DND-41 (cell line): ENCODE measurements around the gene R3HDM4.

Source experiments
- ATAC-seq: fragments of 200-7000 bp; cut with Tn5 transposase; 3 replicates; pipeline ENCODE4 v1.9.1; 2021; ENCODE audit warnings: low read depth; ENCODE audit not compliant: insufficient read depth
- DNase-seq: peaks from one replicate; pipeline ENCODE4 v3.0.0-alpha.2; 2020
- H2AFZ ChIP-seq: 2 replicates; pipeline ENCODE4 v1.6.0; 2012; ENCODE audit warnings: low read depth, low read length
- H3K27ac ChIP-seq: 2 replicates; pipeline ENCODE4 v1.5.1; 2012; ENCODE audit warnings: low read length, inconsistent platforms
- H3K27me3 ChIP-seq: fragments of 200-600 bp; sonication (generic); 2 replicates; pipeline ENCODE4 v1.6.0; 2012; ENCODE audit warnings: low read length, mild to moderate bottlenecking, inconsistent platforms; ENCODE audit not compliant: insufficient read depth, poor library complexity
- H3K36me3 ChIP-seq: 2 replicates; pipeline ENCODE4 v1.5.1; 2012; ENCODE audit warnings: low read length, inconsistent platforms; ENCODE audit not compliant: insufficient read depth
- H3K4me1 ChIP-seq: 2 replicates; pipeline ENCODE4 v1.5.1; 2012; ENCODE audit warnings: mild to moderate bottlenecking, low read length; ENCODE audit not compliant: insufficient read depth
- H3K4me2 ChIP-seq: 2 replicates; pipeline ENCODE4 v1.6.0; 2012; ENCODE audit warnings: mild to moderate bottlenecking, moderate library complexity, low read length, inconsistent platforms; ENCODE audit not compliant: insufficient read depth
- H3K4me3 ChIP-seq, 2 experiments: fragments of 200-600 bp in 1 of 2; shearing (Covaris generic) in 1 of 2; 2 replicates each; pipeline ENCODE4 v1.5.1; 2012 to 2016; ENCODE audit warnings: inconsistent platforms in 2 of 2, low read length in 2 of 2, mild to moderate bottlenecking in 2 of 2, low read depth in 1 of 2, moderate library complexity in 1 of 2
- H3K79me2 ChIP-seq: 2 replicates; pipeline ENCODE4 v1.6.0; 2012; ENCODE audit warnings: low read length, inconsistent platforms; ENCODE audit not compliant: insufficient read depth
- H3K9ac ChIP-seq: 2 replicates; pipeline ENCODE4 v1.6.0; 2012; ENCODE audit warnings: low read depth, mild to moderate bottlenecking, inconsistent platforms, low read length, moderate library complexity
- H3K9me3 ChIP-seq: 2 replicates; pipeline ENCODE4 v1.5.1; 2012; ENCODE audit warnings: low read length, moderate library complexity, mild to moderate bottlenecking, inconsistent platforms; ENCODE audit not compliant: insufficient read depth, severe bottlenecking
- H4K20me1 ChIP-seq: 2 replicates; pipeline ENCODE4 v1.6.0; 2012; ENCODE audit warnings: low read length; ENCODE audit not compliant: insufficient read depth
- EZH2 ChIP-seq: IDR thresholded peaks from 3 replicates; pipeline ENCODE4 v1.6.1; 2012; ENCODE audit warnings: borderline replicate concordance, low read depth, mild to moderate bottlenecking, moderate library complexity, low read length, inconsistent platforms; ENCODE audit not compliant: severe bottlenecking
- TF ChIP-seq, protein P1 (sequence below): IDR thresholded peaks from 2 replicates; pipeline ENCODE4 v1.5.1; 2012; ENCODE audit warnings: borderline replicate concordance, low read length, moderate library complexity, mild to moderate bottlenecking; ENCODE audit not compliant: poor library complexity, severe bottlenecking; ENCODE audit errors: extremely low read depth

R3HDM4 gene

DNA sequence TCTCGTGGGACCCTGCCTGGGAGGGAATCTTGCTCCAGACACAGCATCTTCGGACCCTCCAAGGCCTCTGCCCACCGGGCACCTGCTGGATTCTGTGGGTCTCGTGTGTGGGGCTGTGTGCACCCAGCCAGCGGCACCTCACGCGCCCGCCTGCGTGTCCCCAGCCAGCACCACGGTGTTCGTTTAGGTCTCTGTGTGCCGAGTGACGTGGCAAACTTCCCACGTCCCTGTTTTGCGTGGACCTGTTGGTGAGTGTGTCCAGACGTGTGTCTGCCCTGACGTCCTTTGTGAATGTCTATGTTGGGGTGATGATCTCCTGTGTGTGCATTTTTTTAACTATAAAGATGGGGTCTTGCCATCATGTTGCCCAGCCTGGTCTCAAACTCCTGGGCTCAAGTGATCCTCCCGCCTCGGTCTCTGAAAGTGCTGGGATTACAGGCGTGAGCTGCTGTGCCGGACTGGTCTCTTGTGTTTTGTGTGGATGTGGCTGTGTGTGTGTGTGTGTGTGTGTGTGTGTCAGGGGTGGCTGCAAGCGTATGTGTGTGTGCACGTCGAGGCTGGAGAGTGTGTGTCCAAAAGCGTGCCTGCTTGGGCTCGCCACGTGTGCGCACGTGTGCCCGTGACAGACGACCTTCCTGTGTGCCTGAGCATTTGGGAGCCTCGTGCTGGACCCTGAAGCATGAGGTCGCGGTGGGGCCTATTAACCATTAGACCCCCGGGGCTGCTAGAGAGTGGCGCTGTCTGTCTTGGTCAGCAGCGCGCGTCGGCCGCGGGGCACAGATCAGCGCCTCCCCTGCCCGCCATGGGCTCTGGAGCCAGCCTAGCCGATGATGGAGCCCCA, 28.5 kb upstream of the R3HDM4 start:
- Histone ChIP-seq H3K36me3 (peaks cover 44% of the 10 kb centered on the region), H3K9me3 (no peaks in the 10 kb centered on the region), H3K9ac (no peak overlapping the region), H4K20me1 (peaks cover 61% of the 10 kb centered on the region), H3K4me3 (no peak overlapping the region), H3K27me3 (no peaks in the 10 kb centered on the region), H3K4me2 (no peak overlapping the region), H3K27ac (no peak overlapping the region), H3K79me2 (peaks cover 80% of the 10 kb centered on the region), H2AFZ (no peak overlapping the region), H3K4me1 (no peaks in the 10 kb centered on the region)
- ATAC-seq (no peak), DNase-seq (no peak)
- no peak for TF ChIP-seq EZH2
- TF ChIP-seq, protein P1, sequence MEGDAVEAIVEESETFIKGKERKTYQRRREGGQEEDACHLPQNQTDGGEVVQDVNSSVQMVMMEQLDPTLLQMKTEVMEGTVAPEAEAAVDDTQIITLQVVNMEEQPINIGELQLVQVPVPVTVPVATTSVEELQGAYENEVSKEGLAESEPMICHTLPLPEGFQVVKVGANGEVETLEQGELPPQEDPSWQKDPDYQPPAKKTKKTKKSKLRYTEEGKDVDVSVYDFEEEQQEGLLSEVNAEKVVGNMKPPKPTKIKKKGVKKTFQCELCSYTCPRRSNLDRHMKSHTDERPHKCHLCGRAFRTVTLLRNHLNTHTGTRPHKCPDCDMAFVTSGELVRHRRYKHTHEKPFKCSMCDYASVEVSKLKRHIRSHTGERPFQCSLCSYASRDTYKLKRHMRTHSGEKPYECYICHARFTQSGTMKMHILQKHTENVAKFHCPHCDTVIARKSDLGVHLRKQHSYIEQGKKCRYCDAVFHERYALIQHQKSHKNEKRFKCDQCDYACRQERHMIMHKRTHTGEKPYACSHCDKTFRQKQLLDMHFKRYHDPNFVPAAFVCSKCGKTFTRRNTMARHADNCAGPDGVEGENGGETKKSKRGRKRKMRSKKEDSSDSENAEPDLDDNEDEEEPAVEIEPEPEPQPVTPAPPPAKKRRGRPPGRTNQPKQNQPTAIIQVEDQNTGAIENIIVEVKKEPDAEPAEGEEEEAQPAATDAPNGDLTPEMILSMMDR = no peak

DNA sequence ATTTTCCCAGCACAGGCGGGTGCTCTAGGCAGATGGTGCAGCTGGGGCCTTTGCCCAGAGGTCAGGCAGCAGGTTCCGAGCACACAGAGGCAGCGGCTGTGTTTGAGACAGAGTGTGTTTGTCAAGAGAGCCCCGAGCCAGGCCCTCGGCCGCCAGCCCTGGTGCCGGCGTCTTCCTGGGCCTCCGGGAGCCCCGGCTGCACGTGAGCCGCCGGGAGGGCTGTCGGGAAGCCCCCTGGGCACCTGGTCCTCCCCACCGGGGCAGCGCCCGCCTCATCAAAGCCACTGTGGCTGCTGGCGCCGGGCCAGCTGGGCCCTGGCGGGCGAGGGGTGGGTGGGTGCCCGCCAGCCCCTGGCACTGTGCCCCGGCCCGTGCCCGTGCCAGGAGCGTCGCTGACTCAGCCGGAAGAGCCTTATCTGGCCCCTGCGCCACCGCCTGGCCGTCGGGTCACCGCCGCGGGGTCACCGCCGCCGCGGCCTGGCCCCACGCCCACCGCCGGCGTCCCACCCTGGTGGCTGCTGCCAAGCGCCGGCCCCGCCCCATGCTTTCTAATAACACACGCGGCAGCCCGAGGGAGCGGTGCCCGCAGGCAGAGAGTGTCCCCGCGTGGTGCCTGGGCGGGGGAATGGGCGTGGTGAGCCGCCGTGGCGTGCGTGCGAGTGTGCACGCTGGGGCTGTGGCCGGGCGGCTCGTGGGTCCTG, 27.7 kb upstream of the R3HDM4 start:
- TF ChIP-seq, protein P1 = no peak
- no peak for TF ChIP-seq EZH2
- no peak overlapping the region for H3K9ac ChIP-seq
- no peak overlapping the region for H3K4me3 ChIP-seq
- ATAC-seq (no peak), DNase-seq (no peak)
- no peak overlapping the region for H2AFZ ChIP-seq
- H3K27me3 ChIP-seq = no peaks in the 10 kb centered on the region
- peaks cover 50% of the 10 kb centered on the region for H3K36me3 ChIP-seq
- H3K4me2 ChIP-seq = no peak overlapping the region
- no peaks in the 10 kb centered on the region for H3K4me1 ChIP-seq
- H3K27ac ChIP-seq = no peak overlapping the region
- no peaks in the 10 kb centered on the region for H3K9me3 ChIP-seq
- peaks cover 84% of the 10 kb centered on the region for H3K79me2 ChIP-seq
- H4K20me1 ChIP-seq = peaks cover 60% of the 10 kb centered on the region

DNA sequence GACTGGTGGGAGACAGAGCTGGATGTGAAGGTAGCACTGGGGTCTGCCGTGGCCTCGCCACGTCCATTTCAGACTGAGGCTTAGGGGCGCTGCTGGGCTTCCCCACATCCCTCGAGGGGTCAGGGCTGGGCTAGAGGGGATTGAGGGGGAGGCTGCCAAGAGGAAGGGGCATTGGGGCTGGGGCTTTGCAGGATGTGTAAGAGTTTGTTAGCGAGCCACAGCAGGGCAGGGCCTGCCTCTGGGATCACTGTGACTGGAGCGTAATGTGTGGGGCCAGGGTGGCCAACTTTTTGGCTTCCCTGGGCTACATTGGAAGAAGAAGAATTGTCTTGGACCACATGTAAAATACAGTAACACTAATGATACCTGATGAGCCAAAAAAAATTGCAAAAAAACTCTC, 26.9 kb upstream of the R3HDM4 start:
- no peak overlapping the region for H3K4me2 ChIP-seq
- H3K9ac ChIP-seq = no peak overlapping the region
- peaks cover 82% of the 10 kb centered on the region for H3K79me2 ChIP-seq
- TF ChIP-seq, protein P1 = no peak
- TF ChIP-seq EZH2 = no peak
- no peaks in the 10 kb centered on the region for H3K27me3 ChIP-seq
- no peak overlapping the region for H3K4me3 ChIP-seq
- no peak overlapping the region for H2AFZ ChIP-seq
- H3K4me1 ChIP-seq = no peaks in the 10 kb centered on the region
- ATAC-seq (no peak), DNase-seq (no peak)
- peaks cover 54% of the 10 kb centered on the region for H3K36me3 ChIP-seq
- peaks cover 58% of the 10 kb centered on the region for H4K20me1 ChIP-seq
- H3K27ac ChIP-seq = no peak overlapping the region
- no peaks in the 10 kb centered on the region for H3K9me3 ChIP-seq
